ENCODE results near the gene FEZF2. TPM values are rescaled to one million over a fixed set of nuclear protein-coding genes. Genes with fewer than 3 reads are reported as not detected.
A peak's percentile ranks its signal among the peaks of the same experiment; 100 is the strongest.

FEZF2 gene
- total and polyA plus RNA-seq, 2 of the 8 experiments (the other 6 are each of a cell fraction or from before 2014, with no cell fraction given): 0.06 TPM; not detected in 1

DNA sequence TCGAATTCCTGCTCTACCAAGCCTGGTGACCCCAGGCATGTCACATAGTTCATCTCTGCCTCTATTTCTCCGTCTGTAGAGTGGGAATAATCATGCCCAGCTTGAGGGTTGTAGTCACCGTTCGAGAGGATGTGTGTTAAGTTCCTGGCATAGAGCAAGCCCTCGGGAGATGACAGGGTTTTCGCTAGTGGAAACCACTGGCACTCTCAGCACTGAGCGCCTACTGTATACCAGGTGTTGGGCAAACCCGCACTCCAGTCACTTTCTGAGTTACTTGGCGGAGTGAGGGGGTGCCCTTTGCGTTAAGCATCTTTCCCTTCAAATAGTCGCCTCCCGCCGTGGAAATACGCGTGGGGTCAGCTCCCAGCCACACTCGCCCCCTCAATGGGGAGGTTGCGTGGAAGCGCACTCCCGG lies 5.1 kb downstream of the FEZF2 start:
- Histone ChIP-seq H3K4me1 (replicated peaks in 1 of 4; ENCODE audit: control insufficient read depth in 3 of 4, insufficient read depth in 4 of 4, low read length in 3 of 4) (peaks cover 18 to 56% (median 36%) of the 10 kb centered on the region in 4 experiments), H3K23me2 (ENCODE audit: low read depth, low read length) (peaks cover 4% of the 10 kb centered on the region; the same call in 1 of the 2 replicates), H4K20me1 (replicated peaks in 1 of 2; ENCODE audit: control insufficient read depth in 1 of 2, insufficient read depth in 2 of 2, low read length in 2 of 2) (peaks cover 2 to 12% of the 10 kb centered on the region in 2 experiments), H3K9ac (replicated peaks in 1 of 4; ENCODE audit: extremely low read depth in 1 of 4, low read depth in 3 of 4, low read length in 3 of 4) (no peak overlapping the region), H3K9me3 (ENCODE audit: insufficient read depth in 2 of 2, low read depth in 1 of 2, low read length in 1 of 2) (no peaks in the 10 kb centered on the region; a peak in 1 of 4 replicates), H4K5ac (ENCODE audit: insufficient read length, low read depth, low read length) (no peak overlapping the region), H3K4me3 (ENCODE audit: extremely low read depth in 1 of 4, insufficient read depth in 2 of 4, low read depth in 3 of 4, low read length in 4 of 4) (peak overlapping the region in 2 of 4 experiments; percentile 29 to 60; a peak in 5 of 8 replicates), H3K27me3 (replicated peaks in 1 of 4; ENCODE audit: control insufficient read depth in 3 of 4, extremely low read depth in 1 of 4, insufficient read depth in 3 of 4, low read length in 3 of 4) (peaks cover 78 to 98% (median 95%) of the 10 kb centered on the region in 4 experiments), H2AK5ac (ENCODE audit: low read depth, low read length) (no peak overlapping the region), H3K56ac (replicated peaks; ENCODE audit: insufficient read length, low read depth, low read length) (no peak overlapping the region), H3K27ac (ENCODE audit: low read depth, low read length) (no peak overlapping the region), H3K23ac (ENCODE audit: insufficient read length) (no peak overlapping the region), H3K18ac (ENCODE audit: extremely low read depth, low read length) (no peak overlapping the region), H2BK120ac (replicated peaks; ENCODE audit: low read depth, low read length) (no peak overlapping the region), H4K8ac (ENCODE audit: extremely low read depth, insufficient read depth, low read length) (no peak overlapping the region), H3K79me2 (ENCODE audit: control insufficient read depth in 1 of 2, insufficient read depth in 2 of 2, low read length in 2 of 2) (no peaks in the 10 kb centered on the region), H2BK5ac (ENCODE audit: low read depth, low read length) (no peak overlapping the region), H2BK15ac (ENCODE audit: low read length) (no peak overlapping the region; the same call in 1 of the 2 replicates), H3K4me2 (ENCODE audit: insufficient read depth in 1 of 2, low read depth in 2 of 2, low read length in 2 of 2) (peak overlapping the region; percentile 73 to 90), H4K91ac (replicated peaks; ENCODE audit: insufficient read length, low read length) (no peak overlapping the region), H3K4ac (replicated peaks; ENCODE audit: insufficient read length, low read depth, low read length) (no peak overlapping the region), H3K79me1 (ENCODE audit: low read depth, low read length) (no peaks in the 10 kb centered on the region), H2BK20ac (ENCODE audit: low read length) (0 out of 2 replicates have a peak overlapping the region, but pooled peaks have one; percentile 43), H2BK12ac (ENCODE audit: low read depth, low read length) (no peak overlapping the region; the same call in 1 of the 2 replicates), H3K36me3 (ENCODE audit: control insufficient read depth in 2 of 4, insufficient read depth in 4 of 4, low read length in 3 of 4) (no peaks in the 10 kb centered on the region), H2AFZ (ENCODE audit: low read length) (no peak overlapping the region), H3K14ac (ENCODE audit: insufficient read length) (no peak overlapping the region)
- FAIRE-seq: no peak
- WGBS, 2 experiments (ENCODE audit: extremely low coverage in 1 of 2, insufficient coverage in 1 of 2, insufficient read length in 1 of 2, insufficient replicate concordance in 2 of 2, low coverage in 1 of 2, low lambda C conversion rate in 2 of 2, missing lambda C conversion rate in 1 of 2): 8% methylated on average over 16 of the region's 19 CpGs; no CpG with 5 or more reads in 1 of the 2 experiments
- POLR2A ChIA-PET (ENCODE audit: partially characterized antibody): interaction anchor here (0.6 to 4.6 kb wide), 4 partner anchors 11 to 170 kb away, joined by 3 to 26 read pairs (median 3); no protein-coding TSS in a partner anchor
- DNase-seq (ENCODE audit: low read depth in 1 of 2, low spot score in 2 of 2): no peak
- peak; percentile 95 for TF ChIP-seq KDM1A (IDR thresholded peaks at IDR 0.05; ENCODE audit: borderline replicate concordance, low read length)
- no peak for TF ChIP-seq CREB1 (IDR thresholded peaks at IDR 0.05)
- no peak for TF ChIP-seq FOSL1 (IDR thresholded peaks at IDR 0.05; ENCODE audit: insufficient read depth, low read depth, low read length)
- TF ChIP-seq HDAC2 (IDR thresholded peaks at IDR 0.05; ENCODE audit: borderline replicate concordance in 1 of 2, low read depth in 2 of 2, low read length in 2 of 2): peak in 1 of 2 experiments; percentile 98; a peak in 2 of 4 replicates
- TF ChIP-seq EZH2 (IDR thresholded peaks at IDR 0.05; ENCODE audit: low read depth, low read length, severe bottlenecking): peak; percentile 58
- peak; percentile 56; the same call in 1 of the 2 replicates for TF ChIP-seq SUZ12 (IDR thresholded peaks at IDR 0.05; ENCODE audit: low read length)
- CTCF ChIA-PET (ENCODE audit: partially characterized antibody): interaction anchor here (0.8 to 3.3 kb wide), 14 partner anchors 9 to 804 kb away, joined by 3 to 20 read pairs (median 3); no protein-coding TSS in a partner anchor
